Measurements from ENCODE around the gene FRMD7. TPM values are rescaled to one million over a fixed set of nuclear protein-coding genes. Genes with fewer than 3 reads are reported as not detected.

The FRMD7 gene
- total and polyA plus RNA-seq, 4 donors, result 0.03 TPM; not detected in 3

GRCh38 chrX:132093239-132093860 lies 34.5 kb downstream of the FRMD7 start:
- H3K9ac ChIP-seq (ENCODE audit: insufficient read depth in 1 of 2, low read length in 2 of 2), result no peak overlapping the region
- H3K36me3 ChIP-seq (ENCODE audit: control insufficient read depth in 4 of 4, insufficient read depth in 4 of 4, low read length in 4 of 4), result no peaks in the 10 kb centered on the region
- H3K4me1 ChIP-seq (ENCODE audit: control insufficient read depth in 5 of 5, insufficient read depth in 5 of 5, low read length in 5 of 5), result no peaks in the 10 kb centered on the region
- no peak for TF ChIP-seq CTCF (IDR thresholded peaks at IDR 0.05; ENCODE audit: control extremely low read depth, extremely low read depth)
- H3K4me3 ChIP-seq, result no peak overlapping the region
- H3K27ac ChIP-seq (ENCODE audit: low read depth in 1 of 2, low read length in 1 of 2), result no peak overlapping the region
- DNase-seq (no peak), ATAC-seq (ENCODE audit: insufficient read depth, low FRiP score) (no peak)
- 56 to 98% methylated on average over 4 of the region's 4 CpGs for WGBS, 2 donors
- peaks cover 0 to 61% (median 30%) of the 10 kb centered on the region in 3 donors for H3K27me3 ChIP-seq (ENCODE audit: control insufficient read depth in 3 of 3, insufficient read depth in 3 of 3, low read length in 2 of 3)
- H3K9me3 ChIP-seq (ENCODE audit: control insufficient read depth in 4 of 4, insufficient read depth in 3 of 4, low read length in 3 of 4), result no peaks in the 10 kb centered on the region

- Histone ChIP-seq H3K36me3 (ENCODE audit: control insufficient read depth in 4 of 4, insufficient read depth in 4 of 4, low read length in 4 of 4) (no peaks in the 10 kb centered on the region), H3K4me3 (no peak overlapping the region)
Observed at GRCh38 chrX:132092439-132093065, 35.3 kb downstream of the FRMD7 start.

GRCh38 chrX:132090403-132091159 lies 37.2 kb downstream of the FRMD7 start:
- no peaks in the 10 kb centered on the region for H3K4me1 ChIP-seq (ENCODE audit: control insufficient read depth in 5 of 5, insufficient read depth in 5 of 5, low read length in 5 of 5)
- H3K27me3 ChIP-seq (ENCODE audit: control insufficient read depth in 3 of 3, insufficient read depth in 3 of 3, low read length in 2 of 3), result peaks cover 7 to 62% (median 37%) of the 10 kb centered on the region in 3 donors
- peaks cover 0 to 3% (median 0%) of the 10 kb centered on the region in 4 donors for H3K9me3 ChIP-seq (ENCODE audit: control insufficient read depth in 4 of 4, insufficient read depth in 3 of 4, low read length in 3 of 4)
- no peak for ATAC-seq (ENCODE audit: insufficient read depth, low FRiP score)
- H3K27ac ChIP-seq (ENCODE audit: low read depth in 1 of 2, low read length in 1 of 2), result no peak overlapping the region
- TF ChIP-seq CTCF (IDR thresholded peaks at IDR 0.05; ENCODE audit: control extremely low read depth, extremely low read depth), result no peak
- no peak overlapping the region for H3K4me3 ChIP-seq
- WGBS, 2 donors, result 24 to 51% methylated on average over 8 of the region's 8 CpGs
- no peak overlapping the region for H3K9ac ChIP-seq (ENCODE audit: insufficient read depth in 1 of 2, low read length in 2 of 2)
- no peak for DNase-seq
- H3K36me3 ChIP-seq (ENCODE audit: control insufficient read depth in 4 of 4, insufficient read depth in 4 of 4, low read length in 4 of 4), result no peaks in the 10 kb centered on the region

More at GRCh38 chrX:132092439-132093065, 35.3 kb downstream of the FRMD7 start:
- Histone ChIP-seq H3K27me3 (ENCODE audit: control insufficient read depth in 3 of 3, insufficient read depth in 3 of 3, low read length in 2 of 3) (peaks cover 0 to 58% (median 36%) of the 10 kb centered on the region in 3 donors), H3K27ac (ENCODE audit: low read depth in 1 of 2, low read length in 1 of 2) (no peak overlapping the region), H3K9me3 (ENCODE audit: control insufficient read depth in 4 of 4, insufficient read depth in 3 of 4, low read length in 3 of 4) (peaks cover 0 to 3% (median 0%) of the 10 kb centered on the region in 4 donors), H3K9ac (ENCODE audit: insufficient read depth in 1 of 2, low read length in 2 of 2) (no peak overlapping the region), H3K4me1 (ENCODE audit: control insufficient read depth in 5 of 5, insufficient read depth in 5 of 5, low read length in 5 of 5) (no peaks in the 10 kb centered on the region)
- TF ChIP-seq CTCF (IDR thresholded peaks at IDR 0.05; ENCODE audit: control extremely low read depth, extremely low read depth), result peak; percentile 47
- DNase-seq, result peak; percentile 50 to 76 (median 63)
- no peak for ATAC-seq (ENCODE audit: insufficient read depth, low FRiP score)
- 44 to 49% methylated on average over 7 of the region's 7 CpGs for WGBS, 2 donors

Measured in lung (tissue), 12 donors.